Activated T-helper 1 cell treated with anti-CD3 and anti-CD28 coated beads, Interleukin-2, amount 50 U/mL, for 16 hours (primary cell): ENCODE measurements around the gene MARCHF2.

Experiments
- DNase-seq, 2 donors: peaks; one replicate each; pipeline ENCODE4 v3.0.0-alpha.2; 2020; ENCODE audit warnings: low read depth in 1 of 2, low spot score in 1 of 2

Gene MARCHF2

DNA sequence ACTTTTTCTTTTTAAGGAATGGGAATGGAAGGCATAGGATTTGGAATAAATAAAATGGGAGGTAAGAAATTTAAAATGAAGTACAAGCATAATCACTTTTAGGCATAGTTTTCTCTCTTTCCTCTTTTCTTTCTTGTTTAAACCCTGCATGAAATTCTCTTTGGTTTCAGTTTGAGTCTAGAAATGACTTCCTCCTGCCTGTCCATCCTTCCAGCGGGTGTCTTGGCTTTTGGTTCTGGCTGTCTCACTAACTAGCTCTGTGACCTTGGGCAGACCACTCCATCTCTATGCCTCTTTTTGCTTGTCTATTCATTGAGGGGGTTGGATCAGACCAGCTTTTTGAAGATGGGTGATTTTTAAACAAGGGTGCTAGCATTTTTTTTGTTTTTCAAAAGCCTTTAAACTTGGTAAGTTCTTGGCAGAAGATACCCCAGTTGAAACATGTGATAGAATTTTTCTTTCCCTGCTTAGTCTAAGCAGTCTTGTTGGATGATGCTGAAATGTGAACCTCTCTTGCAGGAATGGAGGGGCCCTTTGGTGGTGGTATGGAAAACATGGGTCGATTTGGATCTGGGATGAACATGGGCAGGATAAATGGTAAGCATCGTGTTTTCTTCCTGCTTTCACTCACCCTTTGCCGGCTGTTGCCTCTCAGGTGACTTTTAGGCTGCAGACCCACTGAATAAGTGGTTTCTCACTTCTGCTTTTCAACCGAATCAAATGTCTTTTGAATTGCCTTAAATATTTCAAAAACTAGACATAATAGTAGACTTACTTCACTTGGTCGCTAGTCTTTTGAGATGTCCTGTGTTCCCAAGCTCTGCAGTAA is 60.8 kb downstream of the MARCHF2 start:
- no peak for DNase-seq

GRCh38 chr19:8475005-8475404 is 61.9 kb downstream of the MARCHF2 start:
- no peak for DNase-seq

DNA sequence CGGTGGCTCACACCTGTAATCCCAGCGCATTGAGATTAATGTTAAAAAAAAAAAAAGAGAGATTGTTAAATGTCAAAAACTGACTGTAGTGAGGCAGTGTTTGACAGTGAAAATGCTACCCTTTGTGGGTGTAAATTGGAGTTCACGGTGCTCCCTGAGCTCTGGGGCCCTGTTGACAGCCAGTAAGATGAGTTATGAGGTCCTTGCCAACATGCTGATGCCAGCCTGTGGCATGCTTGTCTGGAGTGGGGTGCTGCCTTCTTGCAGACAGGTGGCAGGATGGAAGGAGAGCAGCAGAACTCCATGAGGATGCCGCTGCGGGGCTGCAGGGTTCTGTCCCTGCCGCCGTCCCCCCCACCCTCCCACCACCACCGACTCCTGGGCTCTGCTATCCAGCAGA is 63.4 kb downstream of the MARCHF2 start:
- DNase-seq = no peak

DNA sequence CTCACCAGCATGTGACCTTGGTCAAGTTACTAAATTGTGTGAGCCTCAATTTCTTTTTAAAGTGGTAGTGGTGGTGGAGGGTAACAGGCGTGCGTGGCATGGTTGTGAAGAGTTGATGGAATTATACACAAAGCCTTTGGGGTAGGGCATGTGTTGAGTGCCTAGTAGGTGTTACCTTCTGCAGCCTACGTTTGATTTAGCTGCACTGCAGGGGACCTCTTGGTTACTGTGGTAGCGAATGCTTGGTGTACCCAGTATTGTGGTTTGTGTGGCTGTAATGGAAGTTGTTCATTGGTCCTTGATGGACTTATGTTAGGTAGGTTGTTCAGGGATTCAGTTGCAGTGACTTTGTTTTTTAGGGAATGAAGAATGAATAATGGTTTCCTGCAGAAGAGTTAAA is 64.8 kb downstream of the MARCHF2 start:
- no peak for DNase-seq

DNA sequence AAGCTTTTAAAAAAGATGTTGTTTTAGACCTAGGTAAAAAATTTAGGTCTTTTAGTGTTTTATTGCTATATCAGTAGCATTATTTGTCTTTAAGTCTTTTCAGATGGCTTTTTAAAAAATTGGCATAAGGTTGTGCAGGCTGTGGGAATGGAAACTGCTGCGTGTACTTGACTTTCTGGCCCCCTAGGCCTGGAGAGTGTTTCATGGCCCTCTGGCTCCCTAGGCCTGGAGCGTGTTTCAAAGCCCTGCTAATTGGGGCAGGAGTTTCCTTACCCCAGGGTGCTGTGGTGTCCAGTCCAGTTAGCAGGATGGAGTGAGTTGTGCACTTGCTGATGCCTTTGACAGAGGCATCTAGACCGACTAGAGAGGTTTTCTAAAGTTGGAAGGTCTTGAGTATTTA is 65.5 kb downstream of the MARCHF2 start:
- DNase-seq = no peak

GRCh38 chr19:8481201-8481600 is 68.1 kb downstream of the MARCHF2 start:
- DNase-seq = no peak

DNA sequence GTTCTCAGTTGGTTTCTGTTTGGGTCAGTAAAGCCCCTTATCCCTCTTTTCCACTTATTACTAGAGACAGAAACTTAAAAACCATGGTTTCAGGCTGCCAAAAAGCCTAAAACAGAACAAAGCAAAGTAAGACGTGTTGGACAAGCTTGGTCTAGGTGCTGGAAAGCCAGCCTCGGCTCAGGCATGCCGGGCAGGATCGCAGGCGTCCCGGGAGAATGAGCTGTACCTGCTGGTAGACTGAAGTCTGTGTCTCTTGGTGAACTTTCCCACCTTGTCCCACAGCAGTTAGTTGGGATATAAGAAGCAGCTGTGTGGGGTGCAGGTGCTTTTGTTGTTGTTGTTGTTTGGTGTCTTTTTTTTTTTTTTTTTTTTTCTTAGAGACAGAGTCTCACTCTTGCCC is 68.5 kb downstream of the MARCHF2 start:
- DNase-seq = no peak

GRCh38 chr19:8482696-8483095 is 69.6 kb downstream of the MARCHF2 start:
- no peak for DNase-seq

DNA sequence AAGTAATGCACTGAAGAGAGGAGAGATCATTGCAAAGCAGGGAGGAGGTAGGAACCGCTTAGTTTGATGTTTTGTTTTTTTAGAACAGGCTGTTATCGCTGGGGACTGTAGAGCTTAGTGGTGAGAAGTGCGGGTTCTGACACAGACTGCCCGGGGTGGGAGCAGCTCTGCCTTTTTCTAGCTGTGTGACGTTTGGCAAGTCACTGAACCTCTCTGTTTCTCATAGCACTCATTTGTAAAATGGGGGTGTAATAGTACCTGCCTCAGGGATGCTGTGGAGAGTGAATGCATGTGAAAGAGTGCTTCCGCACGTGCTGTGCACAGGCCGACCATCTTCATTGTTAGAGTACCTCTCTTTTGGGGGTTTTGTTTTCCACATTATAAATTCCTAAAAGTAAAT is 70.1 kb downstream of the MARCHF2 start:
- DNase-seq = no peak

DNA sequence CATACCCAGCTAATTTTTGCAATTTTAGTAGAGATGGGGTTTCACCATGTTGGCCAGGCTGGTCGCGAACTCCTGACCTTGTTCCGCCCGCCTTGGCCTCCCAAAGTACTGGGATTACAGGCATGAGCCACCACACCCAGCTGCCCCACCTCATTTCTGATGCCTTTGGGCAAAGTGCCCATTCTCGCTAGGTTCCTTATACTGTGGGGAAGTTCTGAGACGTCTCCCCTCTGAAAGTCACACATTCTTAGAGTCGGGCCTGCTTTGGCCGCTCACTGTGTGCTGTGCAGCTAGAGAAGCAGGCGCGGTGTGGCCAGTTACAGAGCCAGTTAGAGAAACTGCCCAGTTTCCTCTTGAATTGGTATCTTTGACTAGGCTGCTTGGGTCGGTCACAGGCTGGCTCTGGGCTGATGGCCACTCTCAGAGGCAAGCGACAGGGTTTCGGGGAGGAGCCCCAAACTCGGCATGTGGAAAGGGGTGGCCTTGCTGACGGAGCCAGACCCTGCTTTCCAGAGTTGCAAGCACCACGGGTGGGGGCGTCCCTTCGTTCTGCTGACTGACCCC is 71.3 kb downstream of the MARCHF2 start:
- no peak for DNase-seq

DNA sequence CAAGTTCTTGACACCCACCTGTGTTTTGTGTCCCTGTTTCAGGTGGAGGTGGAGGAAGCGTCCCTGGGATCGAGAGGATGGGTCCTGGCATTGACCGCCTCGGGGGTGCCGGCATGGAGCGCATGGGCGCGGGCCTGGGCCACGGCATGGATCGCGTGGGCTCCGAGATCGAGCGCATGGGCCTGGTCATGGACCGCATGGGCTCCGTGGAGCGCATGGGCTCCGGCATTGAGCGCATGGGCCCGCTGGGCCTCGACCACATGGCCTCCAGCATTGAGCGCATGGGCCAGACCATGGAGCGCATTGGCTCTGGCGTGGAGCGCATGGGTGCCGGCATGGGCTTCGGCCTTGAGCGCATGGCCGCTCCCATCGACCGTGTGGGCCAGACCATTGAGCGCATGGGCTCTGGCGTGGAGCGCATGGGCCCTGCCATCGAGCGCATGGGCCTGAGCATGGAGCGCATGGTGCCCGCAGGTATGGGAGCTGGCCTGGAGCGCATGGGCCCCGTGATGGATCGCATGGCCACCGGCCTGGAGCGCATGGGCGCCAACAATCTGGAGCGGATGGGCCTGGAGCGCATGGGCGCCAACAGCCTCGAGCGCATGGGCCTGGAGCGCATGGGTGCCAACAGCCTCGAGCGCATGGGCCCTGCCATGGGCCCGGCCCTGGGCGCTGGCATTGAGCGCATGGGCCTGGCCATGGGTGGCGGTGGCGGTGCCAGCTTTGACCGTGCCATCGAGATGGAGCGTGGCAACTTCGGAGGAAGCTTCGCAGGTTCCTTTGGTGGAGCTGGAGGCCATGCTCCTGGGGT is 72.7 kb downstream of the MARCHF2 start:
- no peak for DNase-seq

DNA sequence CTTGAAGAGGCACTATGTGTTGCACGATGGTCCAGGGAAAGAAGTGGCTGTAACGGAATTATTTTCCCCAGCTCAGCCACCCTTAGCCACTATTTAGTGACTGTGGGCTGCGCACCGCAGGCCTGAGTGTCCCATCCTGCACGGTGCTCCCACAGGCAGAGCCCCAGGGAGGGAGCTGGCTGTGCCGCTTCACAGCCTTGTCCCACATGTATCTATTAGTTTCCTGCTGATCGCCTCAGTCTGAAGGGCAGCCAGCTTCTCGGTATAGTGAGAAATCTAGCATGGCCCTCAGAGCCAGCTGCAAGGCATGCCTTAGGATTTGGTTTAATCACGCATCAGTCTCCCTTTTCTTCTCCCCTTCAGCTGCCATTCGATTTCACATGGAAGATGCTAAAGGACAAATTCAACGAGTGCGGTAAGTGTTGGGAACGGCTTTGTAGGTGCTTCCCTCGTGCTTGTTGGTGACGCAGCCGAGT is 73.6 kb downstream of the MARCHF2 start:
- no peak for DNase-seq

DNA sequence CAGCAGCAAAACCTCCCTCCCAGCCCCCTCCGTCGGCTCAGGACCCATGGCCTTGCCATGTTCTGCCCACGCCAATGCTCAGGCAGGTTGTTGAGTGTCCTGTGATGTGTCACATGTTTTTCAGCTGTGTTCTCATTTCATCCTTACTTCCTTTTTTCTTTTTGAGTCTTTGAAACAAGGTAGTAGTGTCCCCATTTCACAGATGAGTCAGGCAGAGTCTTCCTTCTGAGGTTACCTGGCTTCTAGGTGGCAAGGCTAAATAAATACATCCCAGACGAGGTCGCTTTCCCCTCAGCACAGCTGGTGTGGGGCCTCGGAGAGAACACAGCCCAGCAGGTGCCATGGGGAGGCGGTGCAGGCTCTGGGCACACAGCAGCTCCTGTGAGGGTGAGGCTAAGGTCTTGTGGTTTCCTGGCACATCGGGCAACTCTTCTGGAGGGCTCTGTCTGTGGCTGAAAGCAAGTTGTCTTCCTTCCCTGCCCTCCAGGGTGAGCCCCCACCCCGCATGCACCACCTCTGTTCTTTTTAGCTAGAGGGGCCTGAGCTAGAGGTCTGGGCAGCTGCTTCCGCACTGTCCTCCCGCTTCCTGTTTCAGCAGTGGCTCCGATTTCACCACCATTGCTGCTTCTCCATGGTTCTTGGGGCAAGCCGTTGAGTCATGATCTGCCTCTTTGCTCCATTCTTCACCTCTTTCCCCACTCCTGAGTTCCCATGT is 74.2 kb downstream of the MARCHF2 start:
- peak; percentile 21 to 36 for DNase-seq

DNA sequence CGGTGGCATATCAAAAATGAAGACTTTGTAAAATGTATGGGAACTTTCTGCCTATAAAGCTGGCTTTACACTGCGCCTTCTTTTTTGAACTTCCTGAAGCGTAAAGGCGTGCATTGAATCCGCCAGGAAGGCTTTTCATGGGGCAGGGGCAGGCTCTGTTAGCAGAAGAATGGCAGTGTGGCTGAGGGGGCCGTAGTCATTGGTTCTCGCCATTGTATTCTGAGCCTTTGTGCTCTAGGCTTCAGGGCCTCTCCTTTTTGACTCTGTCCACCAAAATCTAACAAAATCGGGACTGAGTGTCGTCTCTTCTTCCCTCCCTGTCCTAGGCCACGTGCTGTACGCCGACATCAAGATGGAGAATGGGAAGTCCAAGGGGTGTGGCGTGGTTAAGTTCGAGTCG is 75.3 kb downstream of the MARCHF2 start:
- DNase-seq = no peak
